ENCODE measurements around the gene GNB1L.
"Not testable (repeated sequence)": the region's sequence is repeated elsewhere in the genome, so short reads cannot be mapped to it uniquely, and the experiment has no call there.

Gene GNB1L

DNA sequence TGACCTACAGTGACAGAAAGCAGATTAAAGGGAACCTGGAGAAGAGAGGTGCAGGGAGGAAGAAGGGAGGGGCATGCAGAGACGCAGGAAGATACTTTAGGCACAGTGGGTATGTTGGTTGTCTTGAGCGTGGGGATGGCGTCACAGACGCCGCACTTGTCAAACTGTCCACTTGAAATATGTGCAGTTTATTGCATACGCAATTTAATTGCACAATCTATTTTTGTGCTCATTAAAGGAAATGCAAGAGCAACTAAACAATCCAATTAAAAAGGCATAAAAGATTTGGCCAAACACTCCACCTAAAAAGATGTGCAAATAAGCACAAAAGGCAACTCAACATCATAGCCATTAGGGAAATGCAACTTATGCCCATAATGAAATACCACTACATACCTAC, 16.8 kb downstream of the GNB1L start:
- no peak for DNase-seq (ENCODE audit: low spot score)
- Histone ChIP-seq H3K4me3 (no peak overlapping the region), H3K27ac (no peak overlapping the region)
- TF ChIP-seq, protein P1, sequence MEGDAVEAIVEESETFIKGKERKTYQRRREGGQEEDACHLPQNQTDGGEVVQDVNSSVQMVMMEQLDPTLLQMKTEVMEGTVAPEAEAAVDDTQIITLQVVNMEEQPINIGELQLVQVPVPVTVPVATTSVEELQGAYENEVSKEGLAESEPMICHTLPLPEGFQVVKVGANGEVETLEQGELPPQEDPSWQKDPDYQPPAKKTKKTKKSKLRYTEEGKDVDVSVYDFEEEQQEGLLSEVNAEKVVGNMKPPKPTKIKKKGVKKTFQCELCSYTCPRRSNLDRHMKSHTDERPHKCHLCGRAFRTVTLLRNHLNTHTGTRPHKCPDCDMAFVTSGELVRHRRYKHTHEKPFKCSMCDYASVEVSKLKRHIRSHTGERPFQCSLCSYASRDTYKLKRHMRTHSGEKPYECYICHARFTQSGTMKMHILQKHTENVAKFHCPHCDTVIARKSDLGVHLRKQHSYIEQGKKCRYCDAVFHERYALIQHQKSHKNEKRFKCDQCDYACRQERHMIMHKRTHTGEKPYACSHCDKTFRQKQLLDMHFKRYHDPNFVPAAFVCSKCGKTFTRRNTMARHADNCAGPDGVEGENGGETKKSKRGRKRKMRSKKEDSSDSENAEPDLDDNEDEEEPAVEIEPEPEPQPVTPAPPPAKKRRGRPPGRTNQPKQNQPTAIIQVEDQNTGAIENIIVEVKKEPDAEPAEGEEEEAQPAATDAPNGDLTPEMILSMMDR (IDR thresholded peaks at IDR 0.05) = no peak

DNA sequence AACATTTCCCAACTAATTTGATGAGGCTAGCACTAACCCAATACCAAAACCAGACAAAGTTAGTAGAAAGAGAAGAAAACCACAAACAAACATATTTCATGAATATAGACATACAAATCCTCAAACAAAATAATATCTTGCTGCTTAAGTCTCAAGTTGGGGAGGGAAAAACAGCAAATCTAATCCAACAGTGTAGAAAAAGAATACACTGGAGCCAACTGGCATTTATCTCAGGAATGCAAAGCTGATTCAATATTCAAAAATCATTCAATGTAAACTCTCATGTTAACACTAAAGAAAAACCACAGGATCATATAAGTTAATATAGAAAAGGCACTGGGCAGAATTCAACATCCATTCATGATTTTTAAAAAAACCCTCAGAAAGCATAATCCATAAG, 18.2 kb downstream of the GNB1L start:
- Histone ChIP-seq H3K4me3 (no peak overlapping the region), H3K27ac (no peak overlapping the region)
- DNase-seq (ENCODE audit: low spot score) = no peak
- TF ChIP-seq, protein P1 (IDR thresholded peaks at IDR 0.05) = no peak

DNA sequence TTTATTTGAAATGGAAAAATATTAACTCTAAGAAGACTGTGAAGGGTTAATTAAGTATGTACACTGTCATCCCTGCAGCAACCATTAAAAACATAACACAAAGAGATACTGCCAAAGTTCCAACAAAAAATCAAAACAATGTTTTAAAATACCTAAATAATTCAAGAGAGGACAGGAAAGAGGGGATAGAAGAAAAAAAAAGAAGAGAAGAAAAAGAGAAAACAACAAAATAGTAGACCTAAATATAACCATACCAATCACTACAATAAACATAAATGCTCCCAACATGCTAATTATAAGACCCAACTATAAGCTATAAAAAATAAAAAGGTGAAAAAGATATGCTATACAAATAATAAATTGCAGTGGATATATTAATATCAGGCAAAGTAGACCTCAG, 20.1 kb downstream of the GNB1L start:
- DNase-seq (ENCODE audit: low spot score) = no peak
- TF ChIP-seq, protein P1 (IDR thresholded peaks at IDR 0.05) = no peak
- Histone ChIP-seq H3K27ac (no peak overlapping the region), H3K4me3 (no peak overlapping the region)

DNA sequence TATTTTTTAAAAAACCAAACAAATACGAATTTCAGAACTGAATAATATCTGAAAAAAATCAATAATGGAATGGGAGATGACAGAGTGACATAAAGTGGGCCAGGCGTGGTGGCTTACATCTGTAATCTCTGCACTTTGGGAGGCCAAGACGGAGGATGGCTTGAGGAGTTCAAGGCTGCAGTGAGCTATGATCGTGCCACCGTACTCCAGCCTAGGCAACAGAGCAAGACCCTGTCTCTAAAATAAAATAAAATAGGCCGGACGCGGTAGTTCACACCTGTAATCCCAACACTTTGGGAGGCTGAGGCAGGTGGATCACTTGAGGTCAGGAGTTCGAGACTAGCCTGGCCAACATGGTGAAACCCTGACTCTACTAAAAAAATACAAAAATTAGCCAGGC, 21.3 kb downstream of the GNB1L start:
- not testable (repeated sequence) for H3K27ac ChIP-seq; H3K4me3 ChIP-seq; DNase-seq (ENCODE audit: low spot score)

DNA sequence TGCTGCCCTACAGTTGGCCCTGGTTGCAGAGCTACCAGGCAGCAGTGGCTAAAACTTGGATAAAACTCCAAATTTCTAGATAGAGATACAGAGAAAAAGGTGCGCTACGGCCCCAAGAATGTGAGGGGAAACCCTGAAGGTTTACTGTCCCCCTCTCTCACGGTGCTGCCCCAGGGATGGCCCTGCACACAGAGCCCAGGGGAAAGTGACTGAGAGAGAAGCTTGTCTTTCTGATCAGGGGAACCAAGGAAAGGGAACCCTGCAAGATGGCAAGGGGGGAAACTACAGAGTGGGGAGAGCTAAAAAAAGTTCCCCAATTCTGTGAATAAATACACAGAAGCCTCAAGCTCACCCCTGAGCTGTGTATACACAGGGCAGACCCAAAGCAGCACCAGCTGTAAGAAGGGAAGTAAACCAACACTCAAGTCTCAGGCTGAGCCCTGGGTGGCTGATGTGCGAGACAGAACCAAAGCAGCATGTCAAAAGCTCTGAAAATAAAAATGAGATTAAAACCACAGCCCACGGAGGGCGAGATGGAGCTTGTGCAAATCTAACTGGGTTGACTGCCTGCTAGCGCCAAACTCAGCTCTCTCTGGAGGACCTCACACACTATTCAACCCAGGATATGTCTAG, 22.1 kb downstream of the GNB1L start:
- DNase-seq (ENCODE audit: low spot score) = no peak
- TF ChIP-seq, protein P1 (IDR thresholded peaks at IDR 0.05) = no peak
- Histone ChIP-seq H3K27ac (no peak overlapping the region), H3K4me3 (no peak overlapping the region)

DNA sequence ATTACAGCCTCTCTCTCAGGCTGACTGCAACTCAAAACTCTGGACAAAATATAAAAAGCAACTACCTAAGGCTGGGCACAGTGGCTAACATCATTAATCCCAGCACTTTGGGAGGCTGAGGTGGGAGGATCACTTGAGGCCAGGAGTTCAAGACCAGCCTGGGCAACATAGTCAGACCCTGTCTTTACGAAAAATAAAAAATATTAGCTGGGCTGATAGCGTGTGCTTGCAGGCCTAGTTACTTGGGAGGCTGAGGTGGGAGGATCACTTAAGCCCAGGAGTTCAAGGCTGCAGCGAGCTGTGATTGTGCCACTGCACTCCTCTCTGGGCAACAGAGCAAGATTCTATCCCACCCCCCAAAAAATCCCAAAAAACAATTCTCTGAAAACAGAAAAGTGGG, 22.7 kb downstream of the GNB1L start:
- DNase-seq (ENCODE audit: low spot score); H3K27ac ChIP-seq; H3K4me3 ChIP-seq: not testable (repeated sequence)

DNA sequence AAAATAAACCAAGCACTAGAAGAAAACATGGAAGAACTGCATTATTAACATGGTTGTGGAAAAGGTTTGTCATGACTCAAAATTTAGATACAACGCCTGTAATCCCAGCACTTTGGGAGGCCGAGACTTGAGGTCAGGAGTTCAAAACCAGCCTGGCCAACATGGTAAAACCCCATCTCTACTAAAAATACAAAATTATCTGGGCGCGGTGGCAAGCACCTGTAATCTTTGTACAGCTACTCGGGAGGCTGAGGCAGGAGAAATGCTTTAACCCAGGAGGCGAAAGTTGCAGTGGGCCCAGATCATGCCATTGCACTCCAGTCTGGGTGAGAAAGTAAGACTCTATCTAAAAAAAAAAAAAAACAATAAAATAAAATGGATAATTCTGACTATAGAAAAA, 23.7 kb downstream of the GNB1L start:
- H3K4me3 ChIP-seq = no peak overlapping the region
- TF ChIP-seq, protein P1 (IDR thresholded peaks at IDR 0.05) = no peak

DNA sequence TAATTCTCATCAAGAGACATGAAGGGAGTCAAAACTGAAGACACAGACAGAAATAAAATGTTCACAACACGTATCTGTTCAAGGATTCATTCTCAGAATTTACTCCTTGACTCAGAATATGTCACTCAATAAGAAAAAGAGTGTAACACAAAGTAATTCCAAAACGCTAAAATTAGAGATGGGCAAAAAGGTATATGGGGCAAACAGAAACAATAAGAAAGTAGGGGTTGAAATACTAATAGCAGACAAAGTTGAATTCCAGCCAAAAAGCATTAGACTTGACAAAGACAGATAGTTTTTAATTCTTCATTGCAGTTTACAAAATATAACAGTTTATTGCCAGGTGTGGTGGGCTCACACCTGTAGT, 26.7 kb downstream of the GNB1L start:
- no peak for DNase-seq (ENCODE audit: low spot score)
- no peak overlapping the region for H3K4me3 ChIP-seq
- TF ChIP-seq, protein P1 (IDR thresholded peaks at IDR 0.05) = no peak
- no peak overlapping the region for H3K27ac ChIP-seq

More for the DNA sequence above, 23.7 kb downstream of the GNB1L start:
- no peak overlapping the region for H3K27ac ChIP-seq
- no peak for DNase-seq (ENCODE audit: low spot score)
